HG02759 (cell line): ENCODE results near the gene MARCHF5.
"Not testable (repeated sequence)": the region's sequence is repeated elsewhere in the genome, so short reads cannot be mapped to it uniquely, and the experiment has no call there.

Experiments
- ATAC-seq: cut with Tn5 transposase; IDR thresholded peaks from one replicate; pipeline ENCODE4 v1.9.1; 2021; ENCODE audit warnings: mild to moderate bottlenecking, moderate library complexity; ENCODE audit not compliant: unreplicated experiment

The MARCHF5 gene

DNA sequence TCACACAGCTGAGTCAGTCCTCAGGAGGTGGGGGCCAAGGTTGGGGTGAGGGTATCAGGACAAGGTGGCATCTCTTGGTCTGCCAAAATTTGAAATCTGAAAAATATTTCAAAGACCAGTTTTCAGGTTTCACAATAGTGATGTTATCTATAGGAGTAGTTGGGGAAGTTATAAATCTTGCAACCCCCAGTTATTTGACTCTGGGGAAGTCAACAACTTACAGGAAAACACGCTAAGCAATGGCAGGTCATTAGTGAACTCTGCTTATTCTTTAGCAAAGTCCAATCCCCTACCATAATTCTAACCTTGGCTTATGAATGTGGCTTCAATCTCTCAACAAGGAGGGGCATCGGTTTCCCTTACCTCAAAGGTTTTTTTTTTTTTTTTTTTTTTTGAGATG is 94.9 kb downstream of the MARCHF5 start:
- no peak for ATAC-seq

GRCh38 chr10:92387289-92387940 is 96.4 kb downstream of the MARCHF5 start:
- ATAC-seq, result no peak

DNA sequence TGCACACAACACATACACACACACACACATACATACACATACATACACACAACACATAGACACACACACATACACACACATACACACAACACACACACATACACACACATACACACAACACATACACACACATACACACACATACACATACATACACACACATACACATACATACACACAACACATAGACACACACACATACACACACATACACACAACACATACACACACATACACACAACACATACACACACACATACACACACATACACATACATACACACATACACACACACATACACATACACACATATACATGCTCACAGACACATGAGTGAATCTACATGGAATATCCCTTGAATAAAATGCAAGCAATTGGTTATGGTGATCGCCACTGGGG is 102.2 kb downstream of the MARCHF5 start:
- not testable (repeated sequence) for ATAC-seq

DNA sequence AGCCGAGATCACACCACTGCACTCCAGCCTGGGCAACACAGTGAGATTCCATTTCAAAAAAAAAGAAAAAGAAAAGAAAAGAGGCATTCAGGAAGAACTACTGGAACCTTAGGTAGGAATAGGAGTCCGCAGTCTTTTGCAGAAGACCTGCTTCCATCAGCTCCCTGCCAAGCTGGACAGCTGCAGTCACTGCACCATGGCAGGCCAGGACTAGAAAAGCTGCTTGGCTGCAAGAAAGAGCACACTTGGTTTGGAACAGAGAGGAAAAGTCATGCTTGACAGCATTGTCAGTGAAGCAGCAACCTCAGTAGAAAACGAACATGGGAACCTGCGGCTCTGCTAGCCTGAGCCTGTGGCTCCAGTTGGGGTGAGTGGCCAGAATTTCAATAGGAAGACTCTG is 104.3 kb downstream of the MARCHF5 start:
- ATAC-seq, result no peak

DNA sequence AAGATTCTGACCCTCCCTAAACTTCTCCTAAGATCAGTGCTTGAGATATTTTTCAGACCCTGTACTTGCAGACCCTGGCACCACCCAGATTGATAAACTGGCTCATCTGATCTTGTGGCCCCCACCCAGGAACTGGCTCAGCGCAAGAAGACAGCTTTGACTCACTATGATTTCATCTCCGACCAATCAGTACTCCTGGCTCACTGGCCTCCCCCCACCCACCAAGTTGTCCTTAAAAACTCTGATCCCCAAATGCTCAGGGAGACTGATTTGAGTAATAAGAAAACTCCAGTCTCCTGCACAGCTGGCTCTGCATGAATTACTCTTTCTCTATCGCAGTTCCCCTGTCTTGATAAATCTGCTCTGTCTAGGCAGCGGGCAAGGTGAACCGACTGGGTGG is 111.3 kb downstream of the MARCHF5 start:
- not testable (repeated sequence) for ATAC-seq
